Measurements from ENCODE around the gene IFNL3.
"Not testable (repeated sequence)": the region's sequence is repeated elsewhere in the genome, so short reads cannot be mapped to it uniquely, and the experiment has no call there.

- not testable (repeated sequence) for TF ChIP-seq CTCF (IDR thresholded peaks at IDR 0.05; ENCODE audit: insufficient read depth, low read length); SPI1 (IDR thresholded peaks at IDR 0.05; ENCODE audit: borderline replicate concordance, low read depth)
Observed at GRCh38 chr19:39243741-39244140, 1.1 kb downstream of the IFNL3 start.

Measured in HL-60 (cell line).